Measurements from ENCODE around the gene EXOSC1.

GRCh38 chr10:97454330-97455036, 8.7 kb upstream of the EXOSC1 start:
- TF ChIP-seq CTCF (IDR thresholded peaks at IDR 0.05) (no peak), SIN3A (IDR thresholded peaks at IDR 0.05; ENCODE audit: borderline replicate concordance, insufficient read depth, low read depth, low read length) (no peak), POLR2AphosphoS5 (IDR thresholded peaks at IDR 0.05; ENCODE audit: low read depth, low read length) (no peak; the same call in 1 of the 2 replicates)
